Panc1 (cell line): ENCODE measurements around the gene PCDHB16. TPM values are rescaled to one million over a fixed set of nuclear protein-coding genes. Genes with fewer than 3 reads are reported as not detected.
A peak's percentile ranks its signal among the peaks of the same experiment; 100 is the strongest.
"Not testable (repeated sequence)": the region's sequence is repeated elsewhere in the genome, so short reads cannot be mapped to it uniquely, and the experiment has no call there.

Source experiments
- ATAC-seq: fragments of 200-7000 bp; cut with Tn5 transposase; 2 replicates; pipeline ENCODE4 v1.9.1; 2020; ENCODE audit warnings: mild to moderate bottlenecking, moderate library complexity
- BruUV-seq: library from RNA; stranded (reverse); fragments of 400-500 nt; replicated peaks from 2 replicates; lab custom pipeline; 2021; lab: Mats Ljungman, UMichigan
- CTCF ChIA-PET: fragments of 300-600 bp; sonication (Branson Sonifier 250); formaldehyde crosslinking; loops from one replicate; lab custom pipeline; 2022; ENCODE audit warnings: antibody characterized with exemption; lab: Charles Lee
- POLR2A ChIA-PET: fragments of 300-600 bp; sonication (Branson Sonifier 250); formaldehyde crosslinking; loops from one replicate; lab custom pipeline; 2022; ENCODE audit warnings: antibody characterized with exemption; lab: Charles Lee
- DNase-seq: peaks from one replicate; pipeline ENCODE4 v3.0.0-alpha.2; 2010; ENCODE audit warnings: low read depth, low spot score
- H3K27ac ChIP-seq: 2 replicates; pipeline ENCODE4 v1.5.1; 2011; ENCODE audit warnings: mild to moderate bottlenecking, low read length, inconsistent platforms
- H3K27me3 ChIP-seq: fragments of 200-500 bp; sonication (Bioruptor generic); 2 replicates; pipeline ENCODE4 v1.6.0; 2014; ENCODE audit warnings: low read length, inconsistent platforms; ENCODE audit not compliant: control insufficient read depth, insufficient read depth
- H3K36me3 ChIP-seq: fragments of 200-500 bp; sonication (Bioruptor generic); 2 replicates; pipeline ENCODE4 v1.5.1; 2014; ENCODE audit warnings: inconsistent platforms, mild to moderate bottlenecking, low read length, moderate library complexity; ENCODE audit not compliant: control insufficient read depth, insufficient read depth
- H3K4me1 ChIP-seq: 2 replicates; pipeline ENCODE4 v1.5.1; 2011; ENCODE audit warnings: inconsistent platforms, mild to moderate bottlenecking, low read length, moderate library complexity; ENCODE audit not compliant: control insufficient read depth, insufficient read depth
- H3K4me3 ChIP-seq, 2 experiments: 2 replicates each; pipeline ENCODE4 v1.5.1; 2011 to 2012; ENCODE audit warnings: low read depth in 2 of 2, low read length in 2 of 2, mild to moderate bottlenecking in 2 of 2, inconsistent platforms in 1 of 2, moderate library complexity in 1 of 2
- H3K9me3 ChIP-seq: fragments of 200-500 bp; sonication (Bioruptor generic); 2 replicates; pipeline ENCODE4 v1.5.1; 2014; ENCODE audit warnings: low read depth, mild to moderate bottlenecking, inconsistent platforms, low read length, moderate library complexity; ENCODE audit not compliant: control insufficient read depth, insufficient read depth
- CTCF ChIP-seq: fragments of 450-650 bp; IDR thresholded peaks from 2 replicates; pipeline ENCODE4 v1.5.1; 2017; ENCODE audit warnings: mild to moderate bottlenecking
- POLR2AphosphoS5 ChIP-seq: IDR thresholded peaks from 2 replicates; pipeline ENCODE4 v1.6.1; 2012; ENCODE audit warnings: mild to moderate bottlenecking, low read depth, low read length, moderate library complexity
- REST ChIP-seq, 2 experiments: IDR thresholded peaks; 2 replicates each; pipeline ENCODE4 v1.6.1; 2011 to 2012; ENCODE audit warnings: low read depth in 2 of 2, control low read depth in 1 of 2, low read length in 1 of 2, mild to moderate bottlenecking in 1 of 2, moderate library complexity in 1 of 2; ENCODE audit not compliant: insufficient read depth in 1 of 2
- SIN3A ChIP-seq: IDR thresholded peaks from 2 replicates; pipeline ENCODE4 v1.6.1; 2012; ENCODE audit warnings: low read depth, mild to moderate bottlenecking, low read length, moderate library complexity, borderline replicate concordance; ENCODE audit not compliant: insufficient read depth
- TCF7L2 ChIP-seq: IDR thresholded peaks from 2 replicates; pipeline ENCODE4 v1.6.1; 2011; ENCODE audit warnings: mild to moderate bottlenecking, low read depth, low read length, inconsistent platforms
- in situ Hi-C: cut with HindIII; loops from 2 replicates; pipeline ENCODE4 v1.10.0; 2016; ENCODE audit warnings: low sequenced_read_pairs, low pct_unique_long_range_greater_than_20kb
- intact Hi-C: fragments of 100-400 bp; cut with micrococcal nuclease; formaldehyde crosslinking; loops from one replicate; pipeline ENCODE4 v1.10.0; 2022; ENCODE audit not compliant: unreplicated experiment
- total RNA-seq: library from RNA; stranded (reverse); gene quantifications from one replicate; pipeline ENCODE4 v1.2.1, GENCODE V29; 2021; ENCODE audit not compliant: unreplicated experiment

PCDHB16 gene
- total RNA-seq, 1 experiment from 2014 or later = 1.8 TPM

DNA sequence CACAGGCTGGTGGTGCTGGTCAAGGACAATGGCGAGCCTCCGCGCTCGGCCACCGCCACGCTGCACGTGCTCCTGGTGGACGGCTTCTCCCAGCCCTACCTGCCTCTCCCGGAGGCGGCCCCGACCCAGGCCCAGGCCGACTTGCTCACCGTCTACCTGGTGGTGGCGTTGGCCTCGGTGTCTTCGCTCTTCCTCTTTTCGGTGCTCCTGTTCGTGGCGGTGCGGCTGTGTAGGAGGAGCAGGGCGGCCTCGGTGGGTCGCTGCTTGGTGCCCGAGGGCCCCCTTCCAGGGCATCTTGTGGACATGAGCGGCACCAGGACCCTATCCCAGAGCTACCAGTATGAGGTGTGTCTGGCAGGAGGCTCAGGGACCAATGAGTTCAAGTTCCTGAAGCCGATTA is 33.8 kb downstream of the PCDHB16 start:
- H3K4me1 ChIP-seq, DNase-seq, H3K36me3 ChIP-seq, in situ Hi-C loops, CTCF ChIA-PET, ATAC-seq, intact Hi-C loops, POLR2A ChIA-PET, H3K27me3 ChIP-seq, H3K27ac ChIP-seq, H3K4me3 ChIP-seq, BruUV-seq: not testable (repeated sequence)
- H3K9me3 ChIP-seq = peaks cover 13% of the 10 kb centered on the region; the same call in 1 of the 2 replicates

- Histone ChIP-seq H3K4me1 (no peaks in the 10 kb centered on the region), H3K27me3 (peaks cover 3% of the 10 kb centered on the region; the same call in 1 of the 2 replicates), H3K4me3 (peak within 1 kb of the TSS; percentile 35 to 51), H3K27ac (no peak within 1 kb of the TSS), H3K36me3 (no peaks in the 10 kb centered on the region), H3K9me3 (peaks cover 11% of the 10 kb centered on the region; the same call in 1 of the 2 replicates)
- BruUV-seq = no TSS peak
- no peak for TF ChIP-seq POLR2AphosphoS5
- TF ChIP-seq SIN3A = no peak
- TF ChIP-seq REST (IDR thresholded peaks at IDR 0.05; ENCODE audit: insufficient read depth in 1 of 2, low read depth in 2 of 2, low read length in 1 of 2) = no peak
- no peak for TF ChIP-seq TCF7L2
- peak; percentile 72 for TF ChIP-seq CTCF
- in situ Hi-C loops (no loop called here), intact Hi-C loops (loop anchor here (5.0 kb wide), 2 partner anchors 189 to 339 kb away; partner anchors contain the start of gene PCDHGA10)
- ChIA-PET CTCF (interaction anchor here (0.6 to 2.1 kb wide), 16 partner anchors 17 to 395 kb away, joined by 3 to 12 read pairs (median 4); partner anchors contain the start of genes DIAPH1, PCDHB10, PCDHB11 and PCDHB2), POLR2A (interaction anchor here (0.5 kb wide), 1 partner anchor 335 kb away, joined by 3 read pairs; no protein-coding TSS in a partner anchor)
- ATAC-seq = peak; percentile 94
- peak; percentile 22 for DNase-seq
Observed at GRCh38 chr5:141223112-141223783, 41.1 kb downstream of the PCDHB16 start, which contains the start of gene PCDHB14. Gene PCDHB14, plus strand, starts transcription at chr5:141223343. Its CDS starts 163 bp downstream, at chr5:141223506.

DNA sequence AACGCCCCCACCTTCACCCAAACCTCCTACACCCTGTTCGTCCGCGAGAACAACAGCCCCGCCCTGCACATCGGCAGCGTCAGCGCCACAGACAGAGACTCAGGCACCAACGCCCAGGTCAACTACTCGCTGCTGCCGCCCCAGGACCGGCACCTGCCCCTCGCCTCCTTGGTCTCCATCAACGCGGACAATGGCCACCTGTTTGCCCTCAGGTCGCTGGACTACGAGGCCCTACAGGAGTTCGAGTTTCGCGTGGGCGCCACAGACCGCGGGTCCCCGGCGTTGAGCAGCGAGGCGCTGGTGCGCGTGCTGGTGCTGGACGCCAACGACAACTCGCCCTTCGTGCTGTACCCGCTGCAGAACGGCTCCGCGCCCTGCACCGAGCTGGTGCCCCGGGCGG is 42.7 kb downstream of the PCDHB16 start:
- POLR2A ChIA-PET, ATAC-seq: not testable (repeated sequence)
- intact Hi-C loops = loop anchor here (5.0 kb wide), 2 partner anchors 187 to 337 kb away; partner anchors contain the start of gene PCDHGA10

GRCh38 chr5:141225421-141225820 is 43.2 kb downstream of the PCDHB16 start:
- intact Hi-C loops, ATAC-seq: not testable (repeated sequence)

More for the DNA sequence above, 42.7 kb downstream of the PCDHB16 start:
- H3K27me3 ChIP-seq, H3K4me1 ChIP-seq, H3K27ac ChIP-seq, in situ Hi-C loops, BruUV-seq, H3K9me3 ChIP-seq, CTCF ChIA-PET, H3K36me3 ChIP-seq, DNase-seq, H3K4me3 ChIP-seq: not testable (repeated sequence)

More at GRCh38 chr5:141225421-141225820, 43.2 kb downstream of the PCDHB16 start:
- H3K27me3 ChIP-seq, H3K4me3 ChIP-seq, H3K9me3 ChIP-seq, H3K27ac ChIP-seq, H3K36me3 ChIP-seq, CTCF ChIA-PET, in situ Hi-C loops, DNase-seq, H3K4me1 ChIP-seq, BruUV-seq: not testable (repeated sequence)
- POLR2A ChIA-PET = interaction anchor here (0.6 kb wide), 1 partner anchor 29 kb away, joined by 3 read pairs; no protein-coding TSS in a partner anchor
